ENCODE results near the gene KRT86.

Gene KRT86

DNA sequence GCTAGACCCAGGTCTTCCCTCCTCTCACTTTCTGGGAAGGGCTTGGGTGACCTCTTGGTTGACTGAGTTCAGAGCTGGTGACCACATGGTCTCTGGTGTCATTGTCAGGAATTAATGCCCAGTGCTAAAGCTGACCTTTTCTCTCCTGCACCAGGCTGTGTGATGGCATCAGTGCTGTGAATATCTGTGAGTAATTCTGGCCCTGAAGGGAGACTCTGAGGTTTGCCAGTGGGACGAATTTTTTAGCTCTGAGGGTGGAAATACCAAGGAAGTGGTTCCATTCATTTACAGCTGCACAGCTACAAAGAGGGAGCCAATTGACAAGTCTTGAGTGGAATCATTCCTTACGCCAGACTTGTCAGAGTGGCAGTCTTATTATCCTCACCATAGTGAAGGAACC is 6.2 kb upstream of the KRT86 start:
- no peaks in the 10 kb centered on the region for H3K4me1 ChIP-seq (ENCODE audit: control insufficient read depth, insufficient read depth, low read length)
- H3K9ac ChIP-seq (ENCODE audit: low read length), result no peak overlapping the region
- no peaks in the 10 kb centered on the region for H3K9me3 ChIP-seq (ENCODE audit: control insufficient read depth, low read length)
- no peak overlapping the region for H3K4me3 ChIP-seq (ENCODE audit: low read length)
- H3K36me3 ChIP-seq (ENCODE audit: control insufficient read depth, insufficient read depth, low read length), result no peaks in the 10 kb centered on the region
- H3K27me3 ChIP-seq (ENCODE audit: control insufficient read depth, insufficient read depth, low read length), result no peaks in the 10 kb centered on the region

DNA sequence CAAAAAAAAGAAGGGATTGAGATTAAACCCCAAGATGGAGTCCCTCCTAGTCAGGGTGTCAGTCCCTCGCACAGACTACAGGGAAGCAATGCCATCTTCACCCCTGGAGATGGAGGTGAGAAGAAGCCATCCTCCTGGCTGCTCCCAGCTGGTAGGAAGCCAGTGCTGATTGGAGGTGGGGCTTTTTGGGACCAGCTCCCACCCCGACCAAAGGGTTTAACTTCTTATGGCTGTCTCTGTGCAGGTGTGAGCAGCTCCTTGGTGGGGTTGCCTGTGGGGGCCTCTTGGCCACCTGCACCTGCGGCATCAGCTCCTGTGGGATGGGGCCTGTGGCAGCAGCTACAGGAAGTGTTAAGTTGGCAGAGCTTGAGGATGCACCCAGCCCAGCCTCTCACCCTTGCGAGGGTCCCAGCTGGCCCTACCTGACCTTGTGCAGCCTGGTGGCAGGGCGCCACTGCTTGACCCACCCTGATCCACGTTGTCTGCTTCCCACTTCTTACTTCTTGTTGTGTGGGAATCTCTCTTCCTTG is 3.8 kb upstream of the KRT86 start:
- Histone ChIP-seq H3K4me3 (ENCODE audit: low read length) (no peak overlapping the region), H3K27me3 (ENCODE audit: control insufficient read depth, insufficient read depth, low read length) (no peaks in the 10 kb centered on the region), H3K9ac (ENCODE audit: low read length) (no peak overlapping the region), H3K9me3 (ENCODE audit: control insufficient read depth, low read length) (no peaks in the 10 kb centered on the region), H3K4me1 (ENCODE audit: control insufficient read depth, insufficient read depth, low read length) (no peaks in the 10 kb centered on the region), H3K36me3 (ENCODE audit: control insufficient read depth, insufficient read depth, low read length) (no peaks in the 10 kb centered on the region)

GRCh38 chr12:52271158-52271557 is 3.3 kb upstream of the KRT86 start:
- Histone ChIP-seq H3K27me3 (ENCODE audit: control insufficient read depth, insufficient read depth, low read length) (no peaks in the 10 kb centered on the region), H3K9ac (ENCODE audit: low read length) (no peak overlapping the region), H3K4me1 (ENCODE audit: control insufficient read depth, insufficient read depth, low read length) (no peaks in the 10 kb centered on the region), H3K36me3 (ENCODE audit: control insufficient read depth, insufficient read depth, low read length) (no peaks in the 10 kb centered on the region), H3K9me3 (ENCODE audit: control insufficient read depth, low read length) (no peaks in the 10 kb centered on the region), H3K4me3 (ENCODE audit: low read length) (no peak overlapping the region)

DNA sequence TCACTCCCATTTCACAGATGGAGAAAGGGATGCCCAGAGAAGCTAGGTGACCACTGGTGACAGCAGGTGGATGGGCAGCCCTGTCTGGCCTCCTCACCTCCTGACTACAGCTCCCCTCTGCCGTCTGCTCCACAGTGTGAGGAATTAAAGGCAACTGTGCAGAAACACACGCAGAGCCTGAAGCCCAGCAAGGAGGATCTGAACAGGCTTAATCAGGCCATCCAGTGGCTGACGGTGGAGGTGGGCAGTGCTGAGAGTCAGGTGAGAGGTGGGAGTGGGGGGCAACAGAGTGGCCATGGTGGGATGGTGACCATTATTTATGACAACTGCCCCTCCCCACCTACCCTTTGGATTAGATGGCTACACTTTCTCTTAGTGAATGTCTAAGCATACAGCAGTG is 1.2 kb downstream of the KRT86 start:
- no peak overlapping the region for H3K9ac ChIP-seq (ENCODE audit: low read length)
- peaks cover 4% of the 10 kb centered on the region for H3K27me3 ChIP-seq (ENCODE audit: control insufficient read depth, insufficient read depth, low read length)
- no peaks in the 10 kb centered on the region for H3K36me3 ChIP-seq (ENCODE audit: control insufficient read depth, insufficient read depth, low read length)
- H3K9me3 ChIP-seq (ENCODE audit: control insufficient read depth, low read length), result no peaks in the 10 kb centered on the region
- H3K4me3 ChIP-seq (ENCODE audit: low read length), result no peak overlapping the region
- peaks cover 23% of the 10 kb centered on the region for H3K4me1 ChIP-seq (ENCODE audit: control insufficient read depth, insufficient read depth, low read length)

- Histone ChIP-seq H3K4me3 (ENCODE audit: low read length) (no peak overlapping the region), H3K9me3 (ENCODE audit: control insufficient read depth, low read length) (no peaks in the 10 kb centered on the region), H3K9ac (ENCODE audit: low read length) (no peak overlapping the region), H3K27me3 (ENCODE audit: control insufficient read depth, insufficient read depth, low read length) (peaks cover 4% of the 10 kb centered on the region), H3K36me3 (ENCODE audit: control insufficient read depth, insufficient read depth, low read length) (no peaks in the 10 kb centered on the region), H3K4me1 (ENCODE audit: control insufficient read depth, insufficient read depth, low read length) (peaks cover 30% of the 10 kb centered on the region)
Observed at GRCh38 chr12:52277486-52278245, 3.2 kb downstream of the KRT86 start.

DNA sequence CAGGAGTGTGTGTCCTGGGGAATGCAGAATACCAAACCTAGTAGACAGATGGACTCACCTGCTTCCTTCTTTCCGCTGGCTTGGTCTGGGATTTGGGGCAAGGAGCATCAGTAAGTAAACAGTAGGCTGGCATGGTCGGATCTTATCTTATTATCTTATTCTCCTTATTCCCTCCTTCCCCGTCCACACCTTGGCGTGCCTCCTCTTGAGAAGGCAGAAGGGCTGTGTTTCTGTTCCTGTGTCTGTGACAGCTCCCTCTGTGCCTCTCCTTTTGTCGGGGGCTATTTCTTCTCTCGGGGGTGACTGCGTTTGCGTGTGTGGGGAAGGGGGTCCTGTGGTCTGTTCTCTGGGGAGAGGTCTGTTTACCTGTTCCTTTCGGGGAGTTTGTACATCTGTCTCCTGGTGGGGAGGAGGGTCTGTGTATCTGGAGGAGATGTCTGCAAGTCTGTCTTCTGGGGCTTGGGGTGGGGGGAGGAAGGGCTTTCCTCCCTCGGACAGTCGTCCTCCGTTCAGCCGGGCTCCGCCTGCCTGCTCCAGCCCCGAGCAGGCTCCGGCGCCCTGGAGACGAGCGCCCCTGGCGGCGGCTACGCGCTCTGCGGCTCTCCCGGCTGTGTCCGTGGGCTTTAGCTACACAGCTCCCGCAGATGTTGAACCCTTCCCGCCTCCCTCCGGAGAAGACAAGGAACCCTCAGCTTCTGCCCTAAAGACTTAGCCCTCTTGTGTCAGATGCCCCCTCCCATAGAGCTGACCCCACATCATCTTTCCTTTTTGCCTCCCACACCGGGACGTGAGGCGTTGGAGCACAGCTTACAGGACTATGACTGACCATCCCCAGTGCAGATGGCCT is 4.4 kb downstream of the KRT86 start:
- Histone ChIP-seq H3K36me3 (ENCODE audit: control insufficient read depth, insufficient read depth, low read length) (no peaks in the 10 kb centered on the region), H3K27me3 (ENCODE audit: control insufficient read depth, insufficient read depth, low read length) (peaks cover 4% of the 10 kb centered on the region), H3K4me3 (ENCODE audit: low read length) (no peak overlapping the region), H3K4me1 (ENCODE audit: control insufficient read depth, insufficient read depth, low read length) (peaks cover 30% of the 10 kb centered on the region), H3K9ac (ENCODE audit: low read length) (peak overlapping the region; percentile 56), H3K9me3 (ENCODE audit: control insufficient read depth, low read length) (no peaks in the 10 kb centered on the region)

DNA sequence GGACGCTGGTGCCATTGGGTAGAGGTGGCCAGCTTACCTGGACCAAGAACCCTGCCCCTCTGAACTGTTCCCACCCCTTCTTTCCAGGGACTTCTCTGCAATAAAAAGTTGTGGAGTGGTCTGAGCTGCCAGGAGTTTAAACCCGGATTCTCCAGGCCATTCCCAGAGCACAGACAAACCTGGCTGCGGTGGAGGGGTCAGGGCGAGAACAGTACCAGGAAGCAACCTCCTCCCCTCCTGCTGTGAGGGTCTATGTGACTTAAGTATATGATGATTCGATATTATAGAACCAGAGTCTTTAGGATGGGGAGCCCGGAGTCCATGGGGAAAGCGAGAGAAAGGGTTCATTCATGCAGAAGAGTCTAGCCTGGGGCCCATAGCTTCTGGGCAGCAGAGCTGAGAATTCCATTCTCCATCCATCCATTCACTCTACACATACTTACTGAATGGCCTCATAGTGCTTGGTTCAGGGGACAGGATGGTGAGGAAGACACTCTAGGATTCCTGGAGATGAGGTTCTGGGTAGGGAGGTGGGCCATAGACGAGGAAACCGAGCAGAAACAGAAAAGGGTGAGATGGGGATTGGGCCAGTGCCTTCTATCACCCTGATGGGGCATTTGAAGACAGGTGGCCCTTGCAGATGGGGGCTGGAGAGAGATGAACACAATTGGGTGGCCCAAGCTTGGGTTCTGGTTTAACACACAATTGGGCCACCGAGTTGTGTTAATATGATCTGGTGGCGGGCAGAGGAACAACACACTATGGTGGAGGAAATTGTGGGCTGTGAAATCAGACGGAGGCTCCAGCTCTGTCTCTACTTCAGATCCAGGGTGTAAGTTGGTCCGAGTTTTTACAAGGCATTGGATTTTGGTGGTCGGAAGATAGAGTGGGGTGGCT is 5.2 kb downstream of the KRT86 start:
- Histone ChIP-seq H3K4me1 (ENCODE audit: control insufficient read depth, insufficient read depth, low read length) (peaks cover 30% of the 10 kb centered on the region), H3K4me3 (ENCODE audit: low read length) (no peak overlapping the region), H3K36me3 (ENCODE audit: control insufficient read depth, insufficient read depth, low read length) (no peaks in the 10 kb centered on the region), H3K27me3 (ENCODE audit: control insufficient read depth, insufficient read depth, low read length) (peaks cover 4% of the 10 kb centered on the region), H3K9me3 (ENCODE audit: control insufficient read depth, low read length) (no peaks in the 10 kb centered on the region), H3K9ac (ENCODE audit: low read length) (no peak overlapping the region)

DNA sequence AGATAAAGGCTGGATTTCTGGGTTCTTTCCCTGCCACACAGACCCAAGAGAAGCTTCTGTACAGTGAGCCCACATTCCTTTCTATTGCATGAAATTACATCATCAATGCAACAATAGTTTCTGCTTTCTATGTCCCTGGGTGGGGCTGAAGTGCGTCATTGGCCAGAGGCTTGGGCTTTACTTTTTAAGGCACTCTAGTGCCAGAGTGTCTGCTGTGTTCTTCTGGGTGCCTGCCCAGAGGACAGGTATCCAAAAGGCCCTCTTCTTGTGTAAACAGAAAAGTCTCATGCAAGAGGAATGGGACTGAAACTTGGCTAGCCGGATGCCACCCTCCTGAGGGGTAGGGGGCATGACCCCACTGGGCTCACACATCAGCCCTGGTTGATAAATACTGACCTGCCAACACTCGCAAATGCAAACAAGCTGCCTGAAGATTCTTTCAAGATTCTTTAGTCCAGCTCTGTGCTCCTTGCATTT is 5.9 kb downstream of the KRT86 start:
- Histone ChIP-seq H3K4me1 (ENCODE audit: control insufficient read depth, insufficient read depth, low read length) (peaks cover 30% of the 10 kb centered on the region), H3K9me3 (ENCODE audit: control insufficient read depth, low read length) (no peaks in the 10 kb centered on the region), H3K27me3 (ENCODE audit: control insufficient read depth, insufficient read depth, low read length) (peaks cover 4% of the 10 kb centered on the region), H3K36me3 (ENCODE audit: control insufficient read depth, insufficient read depth, low read length) (no peaks in the 10 kb centered on the region), H3K9ac (ENCODE audit: low read length) (no peak overlapping the region), H3K4me3 (ENCODE audit: low read length) (no peak overlapping the region)

GRCh38 chr12:52280796-52281560 is 6.5 kb downstream of the KRT86 start:
- peaks cover 4% of the 10 kb centered on the region for H3K27me3 ChIP-seq (ENCODE audit: control insufficient read depth, insufficient read depth, low read length)
- no peaks in the 10 kb centered on the region for H3K36me3 ChIP-seq (ENCODE audit: control insufficient read depth, insufficient read depth, low read length)
- no peak overlapping the region for H3K4me3 ChIP-seq (ENCODE audit: low read length)
- H3K9me3 ChIP-seq (ENCODE audit: control insufficient read depth, low read length), result no peaks in the 10 kb centered on the region
- H3K4me1 ChIP-seq (ENCODE audit: control insufficient read depth, insufficient read depth, low read length), result peaks cover 30% of the 10 kb centered on the region
- H3K9ac ChIP-seq (ENCODE audit: low read length), result no peak overlapping the region

DNA sequence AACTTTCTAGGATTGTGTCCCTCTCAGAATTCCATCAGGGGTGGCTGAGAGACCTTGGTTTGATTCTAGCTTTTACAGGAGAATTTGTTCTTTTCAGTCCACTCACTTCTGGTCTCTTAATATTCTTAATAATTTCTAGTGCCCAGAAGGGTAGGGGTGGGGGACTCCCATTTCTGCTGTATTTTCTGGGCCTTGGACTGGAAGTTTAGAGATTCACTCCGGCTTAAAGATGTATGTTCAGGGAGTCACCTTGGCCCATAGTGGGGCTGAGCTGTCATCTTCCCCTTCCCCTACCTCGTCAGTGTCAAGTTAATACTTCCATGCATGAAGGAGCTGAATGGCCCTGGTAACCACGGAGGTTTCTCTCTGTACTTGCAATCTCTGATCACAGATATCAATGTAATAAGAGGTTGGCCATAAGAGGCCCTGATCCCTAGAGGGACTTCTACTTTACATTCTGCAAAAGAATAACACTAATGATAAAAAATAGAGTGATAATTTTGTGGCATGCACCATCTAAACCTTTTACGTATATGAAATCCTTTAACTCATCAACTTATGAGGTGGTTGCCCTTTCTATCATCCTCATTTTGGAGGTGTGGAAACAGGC is 10.2 kb downstream of the KRT86 start:
- Histone ChIP-seq H3K36me3 (ENCODE audit: control insufficient read depth, insufficient read depth, low read length) (no peaks in the 10 kb centered on the region), H3K4me3 (ENCODE audit: low read length) (no peak overlapping the region), H3K9ac (ENCODE audit: low read length) (no peak overlapping the region), H3K9me3 (ENCODE audit: control insufficient read depth, low read length) (no peaks in the 10 kb centered on the region), H3K4me1 (ENCODE audit: control insufficient read depth, insufficient read depth, low read length) (peaks cover 18% of the 10 kb centered on the region), H3K27me3 (ENCODE audit: control insufficient read depth, insufficient read depth, low read length) (no peaks in the 10 kb centered on the region)

All from mucosa of stomach (tissue), 1 donor.